ENCODE results near the gene PLD3. TPM values are rescaled to one million over a fixed set of nuclear protein-coding genes. Genes with fewer than 3 reads are reported as not detected.

PLD3 gene
- total RNA-seq, 1 donor from 2014 or later: 1,227 TPM

GRCh38 chr19:40419780-40420179, 71.3 kb downstream of the PLD3 start:
- no peak for TF ChIP-seq CTCF (IDR thresholded peaks at IDR 0.05; ENCODE audit: partially characterized antibody, unreplicated experiment)
- Mint-ChIP-seq H3K4me1 (ENCODE audit: low read depth, unreplicated experiment) (peaks cover 28% of the 10 kb centered on the region), H3K27ac (ENCODE audit: unreplicated experiment) (peak overlapping the region; percentile 71), H3K9me3 (ENCODE audit: unreplicated experiment) (peaks cover 9% of the 10 kb centered on the region), H3K4me3 (ENCODE audit: unreplicated experiment) (peak overlapping the region; percentile 57), H3K36me3 (ENCODE audit: unreplicated experiment) (no peaks in the 10 kb centered on the region), H3K27me3 (ENCODE audit: unreplicated experiment) (peaks cover 8% of the 10 kb centered on the region)
- no peak for DNase-seq

- Mint-ChIP-seq H3K4me1 (ENCODE audit: low read depth, unreplicated experiment) (peaks cover 30% of the 10 kb centered on the region), H3K4me3 (ENCODE audit: unreplicated experiment) (peak overlapping the region; percentile 75), H3K27ac (ENCODE audit: unreplicated experiment) (peak overlapping the region; percentile 71), H3K27me3 (ENCODE audit: unreplicated experiment) (peaks cover 8% of the 10 kb centered on the region), H3K36me3 (ENCODE audit: unreplicated experiment) (no peaks in the 10 kb centered on the region), H3K9me3 (ENCODE audit: unreplicated experiment) (peaks cover 12% of the 10 kb centered on the region)
- TF ChIP-seq CTCF (IDR thresholded peaks at IDR 0.05; ENCODE audit: partially characterized antibody, unreplicated experiment): no peak
- DNase-seq: no peak
Observed at GRCh38 chr19:40420451-40420765, 71.9 kb downstream of the PLD3 start.

- peak overlapping the region; percentile 82 for H3K27ac Mint-ChIP-seq (ENCODE audit: unreplicated experiment)
- peak; percentile 89 for DNase-seq
- peaks cover 11% of the 10 kb centered on the region for H3K9me3 Mint-ChIP-seq (ENCODE audit: unreplicated experiment)
- H3K4me3 Mint-ChIP-seq (ENCODE audit: unreplicated experiment): peak overlapping the region; percentile 75
- peaks cover 30% of the 10 kb centered on the region for H3K4me1 Mint-ChIP-seq (ENCODE audit: low read depth, unreplicated experiment)
- no peaks in the 10 kb centered on the region for H3K36me3 Mint-ChIP-seq (ENCODE audit: unreplicated experiment)
- TF ChIP-seq CTCF (IDR thresholded peaks at IDR 0.05; ENCODE audit: partially characterized antibody, unreplicated experiment): peak; percentile 94
- peaks cover 11% of the 10 kb centered on the region for H3K27me3 Mint-ChIP-seq (ENCODE audit: unreplicated experiment)
Observed at GRCh38 chr19:40420766-40421765, 72.6 kb downstream of the PLD3 start.

GRCh38 chr19:40421993-40422747, 73.7 kb downstream of the PLD3 start:
- DNase-seq: no peak
- H3K4me1 Mint-ChIP-seq (ENCODE audit: low read depth, unreplicated experiment): peaks cover 27% of the 10 kb centered on the region
- peak overlapping the region; percentile 49 for H3K27ac Mint-ChIP-seq (ENCODE audit: unreplicated experiment)
- no peak for TF ChIP-seq CTCF (IDR thresholded peaks at IDR 0.05; ENCODE audit: partially characterized antibody, unreplicated experiment)
- H3K4me3 Mint-ChIP-seq (ENCODE audit: unreplicated experiment): peak overlapping the region; percentile 18
- H3K36me3 Mint-ChIP-seq (ENCODE audit: unreplicated experiment): no peaks in the 10 kb centered on the region
- peaks cover 8% of the 10 kb centered on the region for H3K9me3 Mint-ChIP-seq (ENCODE audit: unreplicated experiment)
- H3K27me3 Mint-ChIP-seq (ENCODE audit: unreplicated experiment): peaks cover 11% of the 10 kb centered on the region
